HCT116 (cell line): ENCODE measurements around the gene TFCP2. TPM values are rescaled to one million over a fixed set of nuclear protein-coding genes. Genes with fewer than 3 reads are reported as not detected.

ENCODE experiments used
- ATAC-seq: fragments of 200-7000 bp; cut with Tn5 transposase; 2 replicates; pipeline ENCODE4 v1.9.1; 2020; ENCODE audit warnings: mild to moderate bottlenecking, moderate library complexity
- BruUV-seq: library from RNA; stranded (reverse); fragments of 400-500 nt; replicated peaks from 2 replicates; lab custom pipeline; 2021; lab: Mats Ljungman, UMichigan
- CTCF ChIA-PET: fragments of 300-600 bp; sonication (Branson Sonifier 250); formaldehyde crosslinking; loops from one replicate; lab custom pipeline; 2021; ENCODE audit warnings: antibody characterized with exemption; lab: Charles Lee
- POLR2A ChIA-PET: fragments of 300-600, 350-600 bp; sonication (Branson Sonifier 250); formaldehyde crosslinking; loops from one replicate; lab custom pipeline; 2021; ENCODE audit warnings: antibody characterized with exemption; lab: Charles Lee
- RAD21 ChIA-PET, 2 experiments: fragments of 300-600 bp; sonication (Branson Sonifier 250); formaldehyde crosslinking; loops; one replicate each; lab custom pipeline; 2023; ENCODE audit warnings: low total read pairs in 2 of 2; ENCODE audit not compliant: uncharacterized antibody in 2 of 2, unreplicated experiment in 2 of 2, low non-redundant PET in 1 of 2; lab: Charles Lee
- DNase-seq: peaks from one replicate; pipeline ENCODE4 v3.0.0-alpha.2; 2010; ENCODE audit warnings: low read depth, low spot score
- H2AFZ ChIP-seq: fragments of 200-600 bp; shearing (Covaris generic), sonication (generic); 2 replicates; pipeline ENCODE4 v1.6.1; 2017; ENCODE audit warnings: low read depth, mixed run types, mixed read lengths, antibody characterized with exemption, low read length; ENCODE audit not compliant: poor library complexity, severe bottlenecking
- H3K27ac ChIP-seq: 2 replicates; pipeline ENCODE4 v1.5.1; 2012; ENCODE audit warnings: low read depth, low read length
- H3K27me3 ChIP-seq: fragments of 200-600 bp; sonication (generic); 2 replicates; pipeline ENCODE4 v1.6.1; 2016; ENCODE audit warnings: mixed run types, low read length, mixed read lengths; ENCODE audit not compliant: insufficient read depth
- H3K36me3 ChIP-seq, 2 experiments: fragments of 200-500 bp in 1 of 2; fragments of 200-600 bp in 1 of 2; sonication (Bioruptor generic) in 1 of 2; sonication (generic) in 1 of 2; 2 replicates each; pipeline versions ENCODE4 v1.5.1 to v1.6.1; 2014 to 2016; ENCODE audit warnings: low read length in 2 of 2, inconsistent platforms in 1 of 2, mixed read lengths in 1 of 2, mixed run types in 1 of 2; ENCODE audit not compliant: insufficient read depth in 2 of 2, control insufficient read depth in 1 of 2
- H3K4me1 ChIP-seq, 2 experiments: fragments of 200-600 bp in 1 of 2; sonication (generic) in 1 of 2; 2 replicates each; pipeline versions ENCODE4 v1.5.1 to v1.6.1; 2012 to 2017; ENCODE audit warnings: low read length in 2 of 2, inconsistent platforms in 1 of 2, mild to moderate bottlenecking in 1 of 2, mixed read lengths in 1 of 2, mixed run types in 1 of 2, moderate library complexity in 1 of 2; ENCODE audit not compliant: insufficient read depth in 2 of 2, control insufficient read depth in 1 of 2
- H3K4me2 ChIP-seq: fragments of 200-600 bp; sonication (generic); 2 replicates; pipeline ENCODE4 v1.6.1; 2017; ENCODE audit warnings: mixed run types, low read length, mixed read lengths
- H3K4me3 ChIP-seq, 2 experiments: fragments of 200-600 bp in 1 of 2; sonication (generic) in 1 of 2; replicated peaks in 1 of 2; 2 replicates each; pipeline ENCODE4 v1.5.1; 2011 to 2016; ENCODE audit warnings: low read length in 2 of 2, control low read depth in 1 of 2, low read depth in 1 of 2, mild to moderate bottlenecking in 1 of 2, mixed read lengths in 1 of 2, mixed run types in 1 of 2
- H3K79me2 ChIP-seq: fragments of 200-600 bp; sonication (generic); 2 replicates; pipeline ENCODE4 v1.6.1; 2017; ENCODE audit warnings: mild to moderate bottlenecking, mixed run types, low read length, moderate library complexity, mixed read lengths; ENCODE audit not compliant: insufficient read depth
- H3K9ac ChIP-seq: fragments of 200-600 bp; sonication (generic); 2 replicates; pipeline ENCODE4 v1.6.1; 2016; ENCODE audit warnings: low read length, mixed read lengths
- H3K9me2 ChIP-seq: fragments of 200-600 bp; sonication (generic), shearing (Covaris generic); 2 replicates; pipeline ENCODE4 v1.6.1; 2017; ENCODE audit warnings: mixed run types, mild to moderate bottlenecking, moderate library complexity; ENCODE audit not compliant: insufficient read depth
- H3K9me3 ChIP-seq, 2 experiments: fragments of 200-500 bp in 1 of 2; fragments of 200-600 bp in 1 of 2; sonication (Bioruptor generic) in 1 of 2; sonication (generic) in 1 of 2; 2 replicates each; pipeline ENCODE4 v1.6.1; 2014 to 2017; ENCODE audit warnings: low read length in 2 of 2, mixed read lengths in 2 of 2, inconsistent platforms in 1 of 2, low read depth in 1 of 2, mild to moderate bottlenecking in 1 of 2, mixed run types in 1 of 2, moderate library complexity in 1 of 2; ENCODE audit not compliant: control insufficient read depth in 1 of 2, insufficient read depth in 1 of 2
- H4K20me1 ChIP-seq: fragments of 200-600 bp; sonication (generic), shearing (Covaris generic); 2 replicates; pipeline ENCODE4 v1.6.1; 2017; ENCODE audit warnings: mixed run types, mild to moderate bottlenecking, moderate library complexity; ENCODE audit not compliant: insufficient read depth
- CEBPB ChIP-seq: IDR thresholded peaks from 2 replicates; pipeline ENCODE4 v1.6.1; 2012; ENCODE audit warnings: low read depth
- EZH2 ChIP-seq: fragments of 200-600 bp; sonication (generic); IDR thresholded peaks from 2 replicates; pipeline ENCODE4 v1.6.1; 2017; ENCODE audit warnings: antibody characterized with exemption, mixed run types
- FOSL1 ChIP-seq: IDR thresholded peaks from 2 replicates; pipeline ENCODE4 v1.6.1; 2012; ENCODE audit warnings: low read depth
- POLR2AphosphoS5 ChIP-seq: IDR thresholded peaks from 2 replicates; pipeline ENCODE4 v1.6.1; 2011; ENCODE audit warnings: mild to moderate bottlenecking, low read depth, low read length, moderate library complexity
- SIN3A ChIP-seq: IDR thresholded peaks from 2 replicates; pipeline ENCODE4 v1.6.1; 2012; ENCODE audit warnings: low read depth
- YY1 ChIP-seq: IDR thresholded peaks from 2 replicates; pipeline ENCODE4 v1.6.1; 2011; ENCODE audit warnings: low read length, low read depth, moderate library complexity, mild to moderate bottlenecking; ENCODE audit not compliant: insufficient replicate concordance; ENCODE audit errors: extremely low read depth
- intact Hi-C: fragments of 100-400 bp; cut with micrococcal nuclease; formaldehyde crosslinking; loops from 2 replicates; pipeline ENCODE4 v1.10.0; 2022
- total RNA-seq: library from RNA; stranded (reverse); gene quantifications from one replicate; pipeline ENCODE4 v1.2.1, GENCODE V29; 2021; ENCODE audit not compliant: unreplicated experiment

TFCP2 gene
- total RNA-seq, 1 experiment from 2014 or later = 31.6 TPM

DNA sequence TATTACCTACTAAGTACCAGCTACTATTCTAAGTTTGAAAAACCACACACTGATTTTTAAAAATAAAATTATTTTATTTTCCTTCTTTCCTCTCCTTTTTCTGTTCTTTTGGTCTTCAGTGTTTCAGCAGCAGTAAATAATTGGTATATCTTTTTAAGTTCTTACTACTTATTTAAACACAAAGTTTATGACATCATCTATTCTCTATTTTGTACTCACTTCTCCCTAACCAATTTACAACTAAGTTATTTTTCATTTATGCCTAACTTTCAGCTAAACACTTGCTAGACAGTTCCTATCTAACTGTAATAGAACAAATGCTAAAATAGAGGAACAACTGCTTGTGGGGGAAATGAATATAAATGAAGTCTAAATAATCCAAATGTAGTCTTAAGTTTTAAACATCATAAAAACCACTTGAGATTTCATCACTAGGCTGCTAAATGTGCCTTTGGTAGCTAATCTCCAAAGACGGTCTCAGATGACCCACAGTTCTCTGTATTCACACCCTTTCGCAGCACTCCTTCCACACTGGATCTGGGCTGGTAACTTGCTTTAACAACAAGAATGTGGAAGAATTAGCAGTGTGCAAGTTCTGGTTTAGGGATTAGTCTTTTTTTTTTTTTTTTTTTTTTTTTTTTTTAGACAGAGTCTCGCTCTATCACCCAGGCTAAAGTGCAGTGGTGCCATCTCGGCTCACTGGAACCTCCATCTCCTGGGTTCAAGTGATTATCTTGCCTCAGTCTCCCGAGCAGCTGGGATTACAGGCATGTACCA is 41.0 kb downstream of the TFCP2 start:
- Histone ChIP-seq H3K9me3 (no peaks in the 10 kb centered on the region), H3K27me3 (no peaks in the 10 kb centered on the region), H3K27ac (no peak overlapping the region), H4K20me1 (peaks cover 4% of the 10 kb centered on the region; the same call in 1 of the 2 replicates), H3K79me2 (peaks cover 23% of the 10 kb centered on the region), H3K9me2 (no peaks in the 10 kb centered on the region), H3K4me1 (peaks cover 18 to 29% of the 10 kb centered on the region in 2 experiments), H3K36me3 (no peaks in the 10 kb centered on the region), H3K4me2 (no peak overlapping the region), H2AFZ (no peak overlapping the region), H3K9ac (no peak overlapping the region), H3K4me3 (no peak overlapping the region)
- RAD21 ChIA-PET = no interaction called here
- no peak for DNase-seq
- CTCF ChIA-PET = no interaction called here
- ATAC-seq = no peak
- intact Hi-C loops = no loop called here
- no TSS peak for BruUV-seq
- POLR2A ChIA-PET = interaction anchor here (0.9 kb wide), 1 partner anchor 42 kb away, joined by 5 read pairs; no protein-coding TSS in a partner anchor
- TF ChIP-seq FOSL1 (no peak), YY1 (no peak), EZH2 (no peak), CEBPB (no peak), POLR2AphosphoS5 (no peak)

DNA sequence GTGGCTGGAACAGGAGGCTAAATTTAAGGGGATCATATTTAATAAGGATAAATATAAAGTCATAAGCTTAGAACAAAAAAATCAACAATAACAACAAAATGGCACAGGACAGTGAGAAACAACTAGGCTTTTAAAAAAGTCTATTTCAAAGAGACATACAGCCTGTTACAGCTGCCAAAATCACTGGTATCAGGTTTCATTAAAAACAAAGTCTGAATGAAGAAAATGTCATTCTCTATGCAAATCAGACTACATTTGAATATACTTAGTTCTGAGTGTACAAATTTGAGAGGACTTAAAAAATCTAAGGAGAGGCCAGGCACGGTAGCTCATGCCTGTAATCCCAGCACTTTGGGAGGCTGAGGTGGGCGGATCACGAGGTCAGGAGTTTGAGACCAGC is 44.0 kb downstream of the TFCP2 start:
- CTCF ChIA-PET = no interaction called here
- Histone ChIP-seq H3K9me2 (no peaks in the 10 kb centered on the region), H3K27ac (no peak overlapping the region), H3K79me2 (peaks cover 14% of the 10 kb centered on the region; the same call in 1 of the 2 replicates), H3K36me3 (peaks cover 0 to 5% of the 10 kb centered on the region in 2 experiments; a peak in 1 of 4 replicates), H3K4me3 (no peak overlapping the region), H3K9me3 (no peaks in the 10 kb centered on the region), H2AFZ (no peak overlapping the region), H3K4me2 (no peak overlapping the region), H4K20me1 (peaks cover 4% of the 10 kb centered on the region; the same call in 1 of the 2 replicates), H3K9ac (no peak overlapping the region), H3K27me3 (no peaks in the 10 kb centered on the region), H3K4me1 (peaks cover 9 to 19% of the 10 kb centered on the region in 2 experiments)
- RAD21 ChIA-PET = no interaction called here
- BruUV-seq = no TSS peak
- DNase-seq (no peak), ATAC-seq (no peak)
- intact Hi-C loops = no loop called here
- POLR2A ChIA-PET = no interaction called here
- TF ChIP-seq SIN3A = no peak
